Skin epidermis (tissue), 12 donors: ENCODE results near the gene PBX4.

ENCODE experiments used
- H3K27ac ChIP-seq, 21 experiments: fragments of 200-600 bp; sonication (generic) in 11 of 21; one replicate each; pipeline ENCODE4 v1.5.0; 2020; ENCODE audit warnings: mild to moderate bottlenecking in 3 of 21, inconsistent platforms in 2 of 21, moderate library complexity in 2 of 21
- H3K4me3 ChIP-seq, 7 experiments: fragments of 200-600 bp; sonication (generic) in 2 of 7; one replicate each; pipeline ENCODE4 v1.5.0; 2020; ENCODE audit warnings: inconsistent platforms in 2 of 7, mild to moderate bottlenecking in 2 of 7, moderate library complexity in 1 of 7

PBX4 gene

DNA sequence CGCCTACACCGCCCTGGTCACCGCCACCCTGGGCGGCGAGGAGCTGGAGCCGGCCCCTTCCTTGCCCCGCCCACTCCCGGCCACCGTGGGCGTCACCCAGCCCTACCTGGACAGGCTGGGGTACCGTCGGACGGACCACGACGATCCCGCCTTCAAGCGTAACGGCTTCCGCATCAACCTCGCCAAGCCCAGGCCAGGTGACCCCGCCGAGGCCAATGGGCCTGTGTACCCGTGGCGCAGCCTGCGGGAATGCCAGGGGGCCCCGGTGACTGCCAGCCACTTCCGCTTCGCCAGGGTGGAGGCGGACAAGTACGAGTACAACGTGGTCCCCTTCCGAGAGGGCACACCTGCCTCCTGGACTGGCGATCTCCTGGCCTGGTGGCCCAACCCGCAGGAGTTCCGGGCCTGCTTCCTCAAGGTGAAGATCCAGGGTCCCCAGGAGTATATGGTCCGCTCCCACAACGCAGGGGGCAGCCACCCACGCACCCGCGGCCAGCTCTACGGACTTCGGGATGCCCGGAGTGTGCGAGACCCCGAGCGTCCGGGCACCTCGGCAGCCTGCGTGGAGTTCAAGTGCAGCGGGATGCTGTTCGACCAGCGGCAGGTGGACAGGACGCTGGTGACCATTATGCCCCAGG, 73.4 kb downstream of the PBX4 start:
- Histone ChIP-seq H3K27ac (no peak overlapping the region), H3K4me3 (no peak overlapping the region)

DNA sequence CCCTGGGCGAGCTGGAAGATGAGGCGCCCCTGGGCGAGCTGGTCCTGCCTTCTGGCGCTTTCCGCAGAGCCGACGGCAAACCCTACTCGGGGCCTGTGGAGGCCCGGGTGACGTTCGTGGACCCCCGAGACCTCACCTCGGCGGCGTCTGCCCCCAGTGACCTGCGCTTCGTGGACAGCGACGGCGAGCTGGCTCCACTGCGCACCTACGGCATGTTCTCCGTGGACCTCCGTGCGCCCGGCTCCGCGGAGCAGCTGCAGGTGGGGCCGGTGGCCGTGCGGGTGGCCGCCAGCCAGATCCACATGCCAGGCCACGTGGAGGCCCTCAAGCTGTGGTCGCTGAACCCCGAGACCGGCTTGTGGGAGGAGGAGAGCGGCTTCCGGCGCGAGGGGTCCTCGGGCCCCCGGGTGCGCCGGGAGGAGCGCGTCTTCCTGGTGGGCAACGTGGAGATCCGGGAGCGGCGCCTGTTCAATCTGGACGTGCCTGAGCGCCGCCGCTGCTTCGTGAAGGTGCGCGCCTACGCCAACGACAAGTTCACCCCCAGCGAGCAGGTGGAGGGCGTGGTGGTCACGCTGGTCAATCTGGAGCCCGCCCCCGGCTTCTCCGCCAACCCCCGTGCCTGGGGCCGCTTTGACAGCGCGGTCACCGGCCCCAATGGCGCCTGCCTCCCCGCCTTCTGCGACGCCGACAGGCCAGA, 74.1 kb downstream of the PBX4 start:
- Histone ChIP-seq H3K27ac (no peak overlapping the region), H3K4me3 (no peak overlapping the region)

DNA sequence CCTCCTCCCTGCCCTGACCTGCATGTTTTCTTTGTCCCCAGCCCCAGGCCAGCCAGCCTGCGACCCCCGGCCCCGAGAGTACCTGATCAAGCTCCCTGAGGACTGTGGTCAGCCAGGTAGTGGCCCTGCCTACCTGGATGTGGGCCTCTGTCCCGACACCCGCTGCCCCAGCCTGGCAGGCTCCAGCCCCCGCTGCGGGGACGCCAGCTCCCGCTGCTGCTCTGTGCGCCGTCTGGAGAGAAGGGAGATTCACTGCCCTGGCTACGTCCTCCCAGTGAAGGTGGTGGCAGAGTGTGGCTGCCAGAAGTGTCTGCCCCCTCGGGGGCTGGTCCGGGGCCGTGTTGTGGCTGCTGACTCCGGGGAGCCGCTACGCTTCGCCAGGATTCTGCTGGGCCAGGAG, 74.8 kb downstream of the PBX4 start:
- no peak overlapping the region for H3K4me3 ChIP-seq

DNA sequence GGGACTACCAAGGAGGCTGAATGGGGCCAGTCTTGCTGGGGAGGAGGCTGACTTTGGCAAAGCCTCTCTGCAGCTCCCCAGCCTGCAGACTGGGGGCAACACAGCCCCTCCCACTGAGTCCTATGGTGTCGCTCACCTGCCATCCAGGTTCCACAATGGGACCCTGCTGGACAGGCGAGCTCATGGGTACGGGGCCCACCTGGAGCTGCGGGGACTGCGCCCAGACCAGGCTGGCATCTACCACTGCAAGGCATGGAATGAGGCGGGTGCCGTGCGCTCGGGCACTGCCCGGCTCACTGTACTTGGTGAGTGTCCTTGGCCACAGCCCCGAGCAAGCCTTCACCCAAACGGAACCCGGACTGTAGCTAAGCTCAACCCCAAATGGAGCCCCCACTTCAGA, 75.4 kb downstream of the PBX4 start:
- H3K4me3 ChIP-seq: no peak overlapping the region
- no peak overlapping the region for H3K27ac ChIP-seq

More for the DNA sequence above, 74.8 kb downstream of the PBX4 start:
- H3K27ac ChIP-seq: no peak overlapping the region

DNA sequence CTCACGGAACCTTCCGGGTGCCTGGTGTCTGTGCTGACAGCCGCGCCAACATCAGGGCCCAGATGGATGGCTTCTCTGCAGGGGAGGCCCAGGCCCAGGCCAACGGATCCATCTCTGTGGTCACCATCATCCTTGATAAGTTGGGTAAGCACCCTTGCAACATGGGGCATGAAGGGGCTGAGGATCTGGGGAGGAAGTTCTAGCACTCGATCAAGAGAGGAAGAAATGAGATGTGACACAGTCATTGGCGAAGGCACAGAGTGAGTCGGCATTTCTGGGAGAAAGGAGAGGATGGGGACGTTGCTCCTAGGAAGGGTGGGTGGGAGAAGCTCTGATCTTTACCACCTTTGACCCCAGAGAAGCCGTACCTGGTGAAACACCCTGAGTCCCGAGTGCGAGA, 76.0 kb downstream of the PBX4 start:
- Histone ChIP-seq H3K27ac (no peak overlapping the region), H3K4me3 (no peak overlapping the region)

DNA sequence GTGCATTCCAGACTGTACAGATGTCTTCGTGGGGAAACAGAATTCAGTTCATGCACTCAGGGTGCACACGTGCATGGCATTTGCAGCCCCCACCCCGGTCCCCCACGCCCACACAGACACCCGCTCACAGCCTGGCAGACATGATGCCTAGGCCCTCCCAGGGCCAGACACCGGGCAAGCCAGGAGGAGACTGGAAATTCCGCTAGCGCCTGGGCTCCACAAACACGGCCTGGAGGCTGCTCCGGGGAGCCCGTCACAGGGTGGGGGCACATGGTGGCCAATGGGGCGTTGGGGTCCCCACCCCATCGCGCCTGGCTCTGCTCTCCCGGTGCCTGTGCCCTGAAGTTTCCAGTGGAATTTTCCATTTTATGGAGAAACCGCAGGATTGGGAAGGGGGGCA, 76.9 kb downstream of the PBX4 start:
- Histone ChIP-seq H3K27ac (no peak overlapping the region), H3K4me3 (no peak overlapping the region)

DNA sequence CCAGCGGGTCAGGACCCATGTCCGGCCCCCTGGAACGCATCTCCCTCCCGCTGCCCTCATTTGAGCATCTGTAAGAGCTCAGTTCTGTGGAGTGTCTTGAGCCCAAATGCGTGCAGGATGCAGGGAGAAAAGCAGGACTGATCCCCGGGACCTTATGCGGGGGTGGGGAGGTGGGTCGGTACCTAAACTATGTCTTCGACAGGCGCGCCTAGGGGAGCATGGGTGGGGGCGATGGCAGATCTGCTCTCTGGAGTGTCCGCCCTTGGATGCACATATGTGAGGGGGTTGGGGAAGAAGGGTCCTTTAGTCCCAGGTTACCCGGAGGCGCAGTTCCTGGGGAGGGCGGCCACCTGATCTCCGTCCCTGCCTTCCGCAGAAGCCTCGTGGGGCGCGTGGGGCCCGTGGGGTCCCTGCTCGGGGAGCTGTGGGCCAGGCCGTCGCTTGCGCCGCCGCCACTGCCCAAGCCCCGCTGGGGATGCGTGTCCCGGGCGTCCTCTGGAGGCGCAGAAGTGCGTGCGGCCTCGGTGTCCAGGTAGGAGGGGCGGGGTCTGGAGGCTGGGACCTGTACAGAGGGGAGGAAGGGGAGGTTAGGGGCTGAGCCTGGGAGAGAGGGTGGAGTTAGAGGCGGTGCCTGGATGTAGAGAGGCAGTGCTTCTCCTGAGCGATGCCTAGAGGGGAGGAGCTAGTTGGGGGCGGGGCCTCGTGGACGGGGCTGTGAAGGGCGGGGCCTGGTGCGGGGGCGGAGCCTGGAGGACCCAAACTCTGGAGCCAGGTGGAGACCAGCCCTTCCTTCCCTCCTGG, 77.6 kb downstream of the PBX4 start:
- Histone ChIP-seq H3K27ac (no peak overlapping the region), H3K4me3 (peak overlapping the region in 6 of 7 experiments; percentile 1 to 27 (median 20))

DNA sequence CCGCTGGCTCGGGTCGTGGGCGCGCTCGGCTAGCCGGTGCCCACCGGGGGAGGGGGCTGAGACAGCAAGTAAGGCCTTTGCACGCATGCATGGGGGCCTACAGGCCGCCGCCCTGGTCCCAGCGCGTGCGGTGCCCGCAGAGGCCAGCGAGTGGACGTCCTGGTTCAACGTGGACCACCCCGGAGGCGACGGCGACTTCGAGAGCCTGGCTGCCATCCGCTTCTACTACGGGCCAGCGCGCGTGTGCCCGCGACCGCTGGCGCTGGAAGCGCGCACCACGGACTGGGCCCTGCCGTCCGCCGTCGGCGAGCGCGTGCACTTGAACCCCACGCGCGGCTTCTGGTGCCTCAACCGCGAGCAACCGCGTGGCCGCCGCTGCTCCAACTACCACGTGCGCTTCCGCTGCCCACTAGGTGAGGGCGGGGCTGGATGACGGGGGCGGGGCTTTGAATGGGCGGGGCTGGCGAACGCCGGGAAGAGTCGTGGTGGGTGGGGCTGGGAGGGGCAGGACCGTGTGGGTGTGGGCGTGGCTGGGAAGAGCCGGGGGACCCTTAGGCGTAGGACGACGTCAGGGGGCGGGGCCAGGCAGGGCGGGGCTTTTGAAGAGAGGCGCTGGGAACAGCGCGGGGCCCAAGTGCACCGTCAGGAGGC, 78.3 kb downstream of the PBX4 start:
- peak overlapping the region in 4 of 7 experiments; percentile 1 to 27 (median 22) for H3K4me3 ChIP-seq

DNA sequence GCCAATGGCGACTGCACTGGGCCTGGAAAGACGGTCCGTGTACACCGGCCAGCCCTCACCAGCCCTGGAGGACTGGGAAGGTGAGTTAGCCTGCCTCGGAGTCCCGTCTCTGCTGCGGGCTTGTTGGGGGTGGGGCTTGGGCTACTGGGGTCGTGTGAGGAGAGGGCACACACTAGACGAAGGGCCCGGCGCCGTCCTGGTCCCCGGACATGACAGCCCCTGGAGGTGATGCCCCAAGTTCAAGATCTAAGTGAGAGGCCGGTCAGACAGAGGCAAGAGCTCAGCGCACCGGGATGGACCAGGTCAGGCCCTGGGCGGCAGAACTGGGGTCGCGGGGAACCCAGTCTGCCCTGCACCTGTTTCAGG, 78.8 kb downstream of the PBX4 start:
- Histone ChIP-seq H3K4me3 (no peak overlapping the region), H3K27ac (no peak overlapping the region)

More for the DNA sequence above, 78.3 kb downstream of the PBX4 start:
- no peak overlapping the region for H3K27ac ChIP-seq

DNA sequence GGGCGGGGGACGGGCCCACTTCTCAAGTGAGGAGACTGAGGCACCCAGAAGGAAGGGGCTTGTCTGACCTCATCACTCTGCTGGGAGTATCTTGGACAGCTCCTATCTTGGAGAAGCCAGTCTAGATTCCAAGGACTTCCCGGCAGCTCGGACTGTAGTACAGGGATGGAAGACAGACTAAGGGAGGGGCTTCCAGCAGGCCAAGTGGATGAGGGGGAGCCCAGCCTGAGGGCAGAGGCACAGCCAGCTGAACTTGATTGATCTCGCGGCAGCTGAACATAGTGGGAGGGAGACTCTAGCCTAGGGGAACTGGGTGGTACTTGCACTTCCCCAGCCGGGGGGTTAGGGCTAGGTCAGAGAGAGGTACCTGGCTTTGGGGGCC, 79.7 kb downstream of the PBX4 start:
- Histone ChIP-seq H3K4me3 (peak overlapping the region in 1 of 7 experiments; percentile 39), H3K27ac (peak overlapping the region in 1 of 21 experiments; percentile 39)

DNA sequence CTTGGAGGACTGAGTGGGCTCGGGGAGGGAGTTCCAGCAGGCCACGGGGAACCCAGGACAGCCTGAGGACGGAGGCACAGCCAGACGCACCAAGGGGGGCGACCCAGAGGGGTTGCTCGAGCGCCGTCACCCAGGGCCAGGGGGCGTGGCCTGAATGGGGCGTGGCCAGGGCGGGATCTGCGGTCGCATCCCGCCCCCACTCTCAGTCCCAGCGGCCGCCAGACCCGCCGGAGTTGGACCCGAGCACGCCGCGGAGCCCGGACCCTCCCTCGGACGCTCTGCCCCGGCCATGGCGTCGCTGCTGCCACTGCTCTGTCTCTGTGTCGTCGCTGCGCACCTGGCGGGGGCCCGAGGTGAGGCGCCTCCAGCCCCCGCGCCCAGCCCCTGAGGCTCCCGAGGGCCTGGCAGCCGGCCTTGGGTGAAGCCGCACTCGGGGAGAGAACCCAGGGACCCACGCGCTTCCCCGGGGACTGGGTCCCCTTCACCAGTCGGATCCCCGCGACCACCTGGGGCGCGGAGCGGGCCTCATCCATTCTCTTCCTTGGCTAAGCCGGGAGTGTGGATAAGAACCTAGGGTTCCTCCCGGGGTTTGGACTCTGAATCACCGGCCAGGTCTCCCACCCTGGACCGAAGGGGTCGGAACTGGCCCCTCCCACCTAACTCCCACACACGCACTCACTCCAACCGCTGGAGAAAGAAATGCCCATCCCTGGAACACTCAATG, 80.3 kb downstream of the PBX4 start, which contains the start of gene CILP2:
Gene CILP2, plus strand, starts transcription at position 205 of the 724 bp plus-strand sequence. Its CDS starts 85 bp downstream, at position 290.
- peak within 1 kb of the TSS in 4 of 7 experiments; percentile 7 to 39 (median 17) for H3K4me3 ChIP-seq
- H3K27ac ChIP-seq: peak within 1 kb of the TSS in 2 of 21 experiments; percentile 36 to 39

DNA sequence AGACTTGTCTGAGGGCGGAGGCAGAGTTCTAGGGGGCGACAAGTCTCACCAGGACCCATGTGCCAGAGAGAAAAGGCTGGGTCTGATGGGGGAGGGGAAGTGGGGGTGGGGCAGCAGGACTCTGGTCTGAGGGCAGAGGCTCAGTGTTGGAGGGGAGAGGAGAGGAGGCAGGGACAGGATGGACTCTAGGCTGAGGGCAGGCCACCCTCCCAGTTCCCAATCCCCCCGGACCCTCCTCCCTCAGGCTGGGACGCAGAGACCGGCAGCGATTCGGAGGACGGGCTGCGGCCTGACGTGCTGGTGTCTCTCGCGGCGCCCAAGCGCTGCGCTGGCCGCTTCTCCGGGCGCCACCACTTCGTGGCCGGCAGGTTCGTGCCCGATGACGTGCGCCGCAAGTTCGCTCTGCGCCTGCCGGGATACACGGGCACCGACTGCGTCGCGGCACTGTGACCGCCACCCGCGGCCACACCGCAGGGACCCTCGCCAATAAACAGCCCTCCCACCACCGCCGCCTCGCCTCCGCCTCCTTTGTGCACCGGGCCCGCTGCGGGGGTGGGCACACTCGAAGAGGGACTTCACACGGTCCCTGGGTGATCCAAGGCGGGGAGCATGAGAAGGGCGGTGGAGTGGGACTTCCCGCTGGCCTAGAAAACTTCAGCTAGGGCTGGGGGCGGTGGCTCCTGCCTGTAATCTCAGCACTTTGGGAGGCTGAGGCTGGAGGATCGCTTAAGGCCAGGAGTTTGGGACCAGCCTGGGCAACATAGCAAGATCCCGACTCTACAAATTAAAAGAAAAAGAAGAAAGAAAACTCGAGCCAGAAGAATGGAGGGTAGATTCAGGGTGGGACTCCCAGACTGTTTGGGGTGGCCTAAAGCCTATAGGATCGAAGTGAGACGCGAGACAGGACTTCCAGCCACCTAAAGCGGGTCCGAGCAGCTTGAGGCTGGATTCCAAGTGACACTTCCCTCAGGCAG, 81.1 kb downstream of the PBX4 start:
- peak overlapping the region in 2 of 7 experiments; percentile 7 to 39 for H3K4me3 ChIP-seq
- peak overlapping the region in 1 of 21 experiments; percentile 36 for H3K27ac ChIP-seq

DNA sequence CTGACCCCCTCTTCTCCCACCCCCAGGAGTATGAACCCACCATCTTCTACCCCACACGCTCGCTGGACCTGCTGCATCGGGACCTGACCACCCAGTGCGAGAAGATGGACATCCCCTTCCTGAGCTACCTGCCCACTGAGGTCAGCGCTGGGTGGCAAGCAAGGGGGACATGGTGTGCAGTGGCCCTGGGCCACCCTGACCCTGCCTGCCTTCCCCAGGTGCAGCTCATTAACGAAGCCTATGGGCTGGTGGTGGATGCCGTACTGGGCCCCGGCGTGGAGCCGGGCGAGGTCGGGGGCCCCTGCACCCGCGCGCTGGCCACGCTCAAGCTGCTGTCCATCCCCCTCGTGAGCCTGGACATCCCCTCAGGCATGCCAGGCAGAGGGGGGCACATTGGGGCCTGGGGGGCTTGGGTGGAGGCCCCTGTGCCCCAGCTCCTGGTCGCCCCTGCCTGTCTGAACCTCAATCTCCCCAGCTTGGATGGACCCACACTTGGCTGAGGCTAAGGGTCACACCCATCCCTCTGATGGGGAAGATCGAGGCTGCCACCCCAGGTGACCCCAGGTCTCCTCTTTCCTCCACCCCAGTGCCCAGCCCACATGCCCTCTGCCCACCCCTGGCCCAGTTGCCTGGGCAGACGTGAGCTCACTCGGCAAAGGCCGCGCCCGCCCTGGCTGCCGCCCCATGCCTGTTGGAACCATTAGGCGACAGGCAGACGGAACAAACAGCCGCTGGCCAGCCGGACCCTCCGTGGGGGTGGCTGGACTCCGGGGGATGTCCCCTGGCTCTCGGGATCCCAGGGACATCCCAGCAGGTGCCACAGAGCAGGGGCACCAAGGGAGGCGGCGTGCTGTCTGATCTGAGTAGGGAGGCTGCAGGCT, 82.9 kb downstream of the PBX4 start:
- H3K27ac ChIP-seq: no peak overlapping the region
- no peak overlapping the region for H3K4me3 ChIP-seq

DNA sequence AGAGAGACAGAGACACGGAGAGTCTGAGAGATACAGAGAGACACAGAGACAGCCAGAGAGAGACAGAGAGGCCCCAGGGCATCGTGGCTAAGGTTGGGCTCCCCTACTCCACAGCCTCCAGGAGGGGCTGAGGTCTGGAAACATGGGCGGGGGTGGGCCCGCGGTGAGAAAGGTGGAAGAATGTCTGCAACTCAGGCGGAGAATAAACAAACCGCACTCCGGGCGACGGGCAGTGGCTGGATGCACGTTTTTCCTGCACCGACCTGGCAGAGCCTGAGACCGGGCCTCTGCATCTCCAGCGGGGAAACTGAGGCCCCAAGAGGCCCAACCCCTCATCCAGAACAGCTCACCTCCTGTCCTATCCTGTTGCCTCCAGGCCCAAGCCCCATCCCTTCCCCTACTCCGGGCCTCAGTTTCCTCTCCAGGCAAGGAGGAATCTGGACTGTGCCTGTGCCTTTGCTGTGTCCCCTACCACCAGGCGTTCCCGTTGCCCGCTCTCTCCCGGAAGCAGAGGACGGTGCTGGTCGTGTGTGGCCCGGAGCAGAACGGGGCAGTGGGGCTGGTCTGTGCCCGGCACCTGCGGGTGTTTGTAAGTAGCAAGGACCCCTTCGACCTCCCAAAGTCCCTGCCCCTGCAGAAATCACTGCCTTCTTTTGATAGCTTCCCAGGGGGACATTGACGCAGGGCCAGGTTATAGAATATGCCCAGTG, 83.8 kb downstream of the PBX4 start:
- Histone ChIP-seq H3K4me3 (no peak overlapping the region), H3K27ac (no peak overlapping the region)

DNA sequence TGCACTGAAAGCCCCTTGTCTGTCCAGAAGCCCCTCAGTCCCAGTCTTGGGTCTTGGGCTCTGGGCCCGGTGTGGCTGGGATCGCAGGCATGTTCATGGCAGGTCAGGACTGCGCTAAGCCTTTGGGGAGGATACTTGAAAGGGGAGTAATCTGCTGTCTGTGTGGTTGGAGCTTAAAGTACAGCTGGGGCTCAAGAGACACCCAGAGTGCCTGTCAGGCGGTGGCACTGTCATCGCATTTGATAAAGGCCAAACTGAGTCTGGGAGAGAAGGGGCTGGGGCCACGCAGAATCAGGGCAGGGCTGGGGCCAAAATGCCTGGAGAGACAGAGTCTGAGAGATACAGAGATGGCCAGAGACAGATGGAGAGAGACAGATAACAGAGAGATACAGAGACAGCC, 84.6 kb downstream of the PBX4 start:
- no peak overlapping the region for H3K4me3 ChIP-seq
- no peak overlapping the region for H3K27ac ChIP-seq

DNA sequence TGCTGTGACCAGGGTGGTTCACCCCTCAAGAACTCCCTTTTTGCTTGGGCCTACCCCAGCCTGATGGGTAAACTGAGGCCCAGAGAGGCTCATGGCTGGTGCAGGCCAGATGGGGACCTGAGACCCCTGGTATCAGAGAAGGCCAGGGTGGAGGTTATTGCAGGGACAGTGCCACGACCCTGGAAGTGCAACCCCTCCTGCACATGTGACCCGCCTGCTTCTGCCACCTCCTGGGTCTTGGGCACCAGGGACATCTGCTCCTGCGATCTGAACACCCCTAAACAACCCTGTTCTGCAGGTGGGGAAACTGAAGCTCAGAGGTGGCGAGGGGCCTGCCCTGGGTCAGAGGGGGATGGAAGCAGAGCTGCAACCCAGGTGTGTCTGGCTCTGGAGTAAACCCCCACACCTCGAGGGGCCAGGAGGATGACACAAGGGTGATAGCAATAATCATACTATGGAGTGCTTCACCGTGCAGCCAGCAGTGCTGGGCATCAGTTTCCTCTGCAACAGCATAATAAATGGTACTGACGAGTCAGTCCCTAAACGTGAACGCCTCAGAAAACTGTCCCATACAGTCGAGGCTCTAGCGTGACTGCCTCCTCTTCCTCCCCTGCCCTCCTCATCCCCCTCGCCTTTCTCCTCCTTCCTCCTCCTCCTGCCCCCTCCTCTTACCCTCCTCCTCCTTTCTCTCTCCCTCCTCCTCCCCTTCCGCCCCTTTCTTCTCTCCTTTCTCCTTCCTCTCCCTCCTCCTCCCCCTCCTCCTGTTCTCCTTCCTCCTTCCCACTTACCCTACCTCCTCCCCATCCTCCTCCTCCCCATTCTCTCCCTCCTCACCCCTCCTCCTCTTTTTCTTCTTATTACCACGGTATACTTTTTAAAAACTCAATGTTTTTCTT, 85.4 kb downstream of the PBX4 start:
- Histone ChIP-seq H3K4me3 (no peak overlapping the region), H3K27ac (no peak overlapping the region)
